Glutamatergic neuron (in vitro differentiated cells): ENCODE results near the gene GCSAM. TPM values are rescaled to one million over a fixed set of nuclear protein-coding genes. Genes with fewer than 3 reads are reported as not detected.

Source experiments
- DNase-seq: peaks from one replicate; pipeline ENCODE4 v3.0.0; 2022
- H3K27ac Mint-ChIP-seq: one replicate; pipeline ENCODE4 v1.8.0; 2020; ENCODE audit warnings: mild to moderate bottlenecking, mixed read lengths, inconsistent platforms; ENCODE audit not compliant: unreplicated experiment
- H3K27me3 Mint-ChIP-seq: one replicate; pipeline ENCODE4 v1.8.0; 2020; ENCODE audit warnings: mild to moderate bottlenecking, moderate library complexity, mixed read lengths, inconsistent platforms; ENCODE audit not compliant: unreplicated experiment
- H3K36me3 Mint-ChIP-seq: one replicate; pipeline ENCODE4 v1.8.0; 2020; ENCODE audit warnings: mild to moderate bottlenecking, mixed read lengths, inconsistent platforms; ENCODE audit not compliant: unreplicated experiment
- H3K4me1 Mint-ChIP-seq: one replicate; pipeline ENCODE4 v1.8.0; 2020; ENCODE audit warnings: mild to moderate bottlenecking, low read depth, mixed read lengths, inconsistent platforms; ENCODE audit not compliant: unreplicated experiment
- H3K4me3 Mint-ChIP-seq: one replicate; pipeline ENCODE4 v1.8.0; 2020; ENCODE audit warnings: mild to moderate bottlenecking, mixed read lengths, inconsistent platforms; ENCODE audit not compliant: unreplicated experiment
- H3K9me3 Mint-ChIP-seq: one replicate; pipeline ENCODE4 v1.8.0; 2020; ENCODE audit warnings: mild to moderate bottlenecking, moderate library complexity, mixed read lengths, inconsistent platforms; ENCODE audit not compliant: unreplicated experiment
- total RNA-seq: library from RNA; stranded (reverse); fragmentation: NEBNext Ultra II Directional; extraction: Animal tissue kit (Norgen Biotek cat#: 25700); gene quantifications from one replicate; pipeline ENCODE4 v1.2.1, GENCODE V29; 2021; ENCODE audit not compliant: unreplicated experiment
- TF ChIP-seq, protein P1 (sequence below): fragments of 200-600 bp; sonication (generic); IDR thresholded peaks from one replicate; pipeline ENCODE4 v1.5.0; 2021; ENCODE audit not compliant: partially characterized antibody, unreplicated experiment

GCSAM gene
- total RNA-seq, 1 donor from 2014 or later, result not detected

DNA sequence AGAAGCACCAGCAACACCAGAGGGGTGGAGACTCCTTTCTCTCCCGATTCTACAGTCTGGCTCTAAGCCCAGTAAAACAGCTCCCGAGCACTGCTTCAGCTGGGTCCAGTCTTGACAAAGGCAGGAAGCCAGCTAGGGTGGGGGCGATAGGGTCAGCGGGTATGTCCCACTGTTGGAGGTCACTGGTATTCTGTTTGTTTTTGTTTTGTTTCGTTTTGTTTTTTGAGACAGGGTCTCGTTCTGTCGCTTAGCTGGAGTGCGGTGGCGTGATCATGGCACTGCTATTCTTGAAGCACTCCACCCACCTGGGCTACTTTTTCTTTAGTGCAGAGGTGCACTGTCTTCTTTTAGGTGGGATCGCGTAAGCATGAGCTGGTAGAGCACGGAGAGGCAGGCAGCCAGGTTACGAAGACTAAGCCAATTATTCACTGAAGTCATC lies 16.3 kb downstream of the GCSAM start:
- no peak overlapping the region for H3K27ac Mint-ChIP-seq
- TF ChIP-seq, protein P1, sequence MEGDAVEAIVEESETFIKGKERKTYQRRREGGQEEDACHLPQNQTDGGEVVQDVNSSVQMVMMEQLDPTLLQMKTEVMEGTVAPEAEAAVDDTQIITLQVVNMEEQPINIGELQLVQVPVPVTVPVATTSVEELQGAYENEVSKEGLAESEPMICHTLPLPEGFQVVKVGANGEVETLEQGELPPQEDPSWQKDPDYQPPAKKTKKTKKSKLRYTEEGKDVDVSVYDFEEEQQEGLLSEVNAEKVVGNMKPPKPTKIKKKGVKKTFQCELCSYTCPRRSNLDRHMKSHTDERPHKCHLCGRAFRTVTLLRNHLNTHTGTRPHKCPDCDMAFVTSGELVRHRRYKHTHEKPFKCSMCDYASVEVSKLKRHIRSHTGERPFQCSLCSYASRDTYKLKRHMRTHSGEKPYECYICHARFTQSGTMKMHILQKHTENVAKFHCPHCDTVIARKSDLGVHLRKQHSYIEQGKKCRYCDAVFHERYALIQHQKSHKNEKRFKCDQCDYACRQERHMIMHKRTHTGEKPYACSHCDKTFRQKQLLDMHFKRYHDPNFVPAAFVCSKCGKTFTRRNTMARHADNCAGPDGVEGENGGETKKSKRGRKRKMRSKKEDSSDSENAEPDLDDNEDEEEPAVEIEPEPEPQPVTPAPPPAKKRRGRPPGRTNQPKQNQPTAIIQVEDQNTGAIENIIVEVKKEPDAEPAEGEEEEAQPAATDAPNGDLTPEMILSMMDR, result no peak

DNA sequence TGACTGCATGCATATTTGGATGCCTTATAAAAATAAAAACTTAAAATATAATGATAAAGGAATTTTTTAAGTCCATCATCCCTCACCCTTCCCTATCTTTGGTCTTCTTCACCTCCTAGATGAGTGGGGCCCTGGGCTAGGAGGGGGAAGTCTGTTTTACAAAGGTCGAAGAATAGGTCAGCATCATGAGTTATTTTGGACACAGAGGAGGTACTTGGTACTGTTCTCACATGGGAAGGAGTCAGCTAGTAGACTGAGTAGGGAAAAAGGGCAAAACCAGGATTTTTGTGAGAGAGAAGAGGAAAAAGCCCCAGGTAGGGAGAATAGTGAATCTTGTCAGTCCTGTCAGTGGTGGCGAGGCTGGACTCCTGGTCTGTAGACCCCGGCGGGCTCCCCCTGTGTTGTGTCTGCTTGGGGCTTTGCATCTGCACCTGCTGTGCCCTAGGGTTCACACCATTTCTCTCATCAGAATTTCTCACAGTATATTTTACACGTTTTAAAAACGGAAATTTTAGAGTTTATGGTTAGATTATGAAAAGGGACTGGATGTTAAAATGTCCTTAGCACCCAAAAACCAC lies 17.2 kb downstream of the GCSAM start:
- no peak for DNase-seq
- Mint-ChIP-seq H3K4me1 (peaks cover 11% of the 10 kb centered on the region), H3K27ac (no peak overlapping the region), H3K27me3 (no peaks in the 10 kb centered on the region), H3K36me3 (no peaks in the 10 kb centered on the region), H3K9me3 (no peaks in the 10 kb centered on the region), H3K4me3 (no peak overlapping the region)
- TF ChIP-seq, protein P1, result no peak

More for the DNA sequence above, 16.3 kb downstream of the GCSAM start:
- DNase-seq, result no peak
- H3K27me3 Mint-ChIP-seq, result no peaks in the 10 kb centered on the region
- H3K9me3 Mint-ChIP-seq, result no peaks in the 10 kb centered on the region
- H3K4me1 Mint-ChIP-seq, result peaks cover 11% of the 10 kb centered on the region
- H3K4me3 Mint-ChIP-seq, result no peak overlapping the region
- H3K36me3 Mint-ChIP-seq, result no peaks in the 10 kb centered on the region

DNA sequence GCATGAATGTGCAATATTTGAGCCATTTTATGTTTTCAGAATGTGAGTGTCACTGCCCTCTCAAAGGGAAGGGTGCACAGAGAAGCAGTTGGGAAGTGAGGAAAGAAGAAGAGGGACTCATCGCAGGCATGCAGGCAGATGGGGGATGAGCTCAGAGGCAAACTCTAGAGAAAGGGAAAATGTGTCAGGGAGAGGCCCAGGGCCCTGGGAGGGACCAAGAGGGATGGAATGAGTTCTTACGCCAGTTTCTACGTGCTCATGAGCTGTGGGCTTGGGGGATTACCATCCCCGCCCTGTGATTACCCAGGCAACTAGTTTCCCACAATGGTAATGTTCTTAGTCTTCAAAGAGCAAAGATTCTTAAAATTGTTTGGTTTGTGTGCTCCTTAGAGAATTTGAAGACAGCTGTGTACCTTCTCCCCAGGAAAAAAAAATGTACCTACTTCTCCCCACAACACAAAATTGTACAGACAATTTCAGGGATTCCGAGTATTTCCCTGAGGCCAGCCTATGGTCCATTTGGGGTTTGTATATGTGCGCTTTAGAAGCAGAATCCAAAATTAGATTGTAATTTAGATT lies 17.8 kb downstream of the GCSAM start:
- H3K36me3 Mint-ChIP-seq, result no peaks in the 10 kb centered on the region

DNA sequence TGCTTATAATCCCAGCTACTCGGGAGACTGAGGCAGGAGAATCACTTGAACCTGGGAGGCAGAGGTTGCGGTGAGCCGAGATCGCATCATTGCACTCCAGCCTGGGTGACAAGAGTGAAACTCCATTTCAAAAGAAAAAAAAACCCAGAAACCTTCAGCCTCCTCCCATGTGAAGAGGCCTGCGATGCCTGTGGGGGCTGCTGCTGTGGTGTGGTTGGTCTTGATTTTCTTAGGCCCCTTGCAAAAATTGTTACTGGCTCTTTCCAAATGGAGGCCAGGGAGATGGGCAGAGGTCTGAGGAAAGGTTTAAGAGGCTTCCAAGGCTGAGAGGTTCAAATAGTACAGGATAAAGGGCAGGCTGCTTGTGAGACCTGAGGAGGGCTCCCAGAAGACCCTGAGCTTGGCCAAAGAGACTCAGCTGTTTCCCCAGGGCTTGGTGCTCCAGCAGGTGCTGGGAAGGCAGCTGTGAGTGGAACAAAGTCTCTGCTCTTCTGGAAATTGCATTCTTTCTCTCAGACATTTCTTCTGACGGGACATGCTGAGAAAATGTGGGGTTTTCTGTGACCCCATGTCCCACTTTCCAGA lies 18.4 kb downstream of the GCSAM start:
- H3K27ac Mint-ChIP-seq, result no peak overlapping the region
- no peak overlapping the region for H3K4me3 Mint-ChIP-seq
- TF ChIP-seq, protein P1, result no peak
- H3K9me3 Mint-ChIP-seq, result no peaks in the 10 kb centered on the region
- H3K36me3 Mint-ChIP-seq, result no peaks in the 10 kb centered on the region
- H3K27me3 Mint-ChIP-seq, result no peaks in the 10 kb centered on the region
- peaks cover 3% of the 10 kb centered on the region for H3K4me1 Mint-ChIP-seq
- DNase-seq, result no peak

More for the DNA sequence above, 17.8 kb downstream of the GCSAM start:
- H3K4me3 Mint-ChIP-seq, result no peak overlapping the region
- TF ChIP-seq, protein P1, result no peak
- H3K27ac Mint-ChIP-seq, result no peak overlapping the region
- DNase-seq, result no peak
- peaks cover 8% of the 10 kb centered on the region for H3K4me1 Mint-ChIP-seq
- no peaks in the 10 kb centered on the region for H3K27me3 Mint-ChIP-seq
- no peaks in the 10 kb centered on the region for H3K9me3 Mint-ChIP-seq
